IMR-90 (cell line): ENCODE data around the gene ITCH. TPM values are rescaled to one million over a fixed set of nuclear protein-coding genes. Genes with fewer than 3 reads are reported as not detected.

Experiments
- ATAC-seq: fragments of 200-7000 bp; cut with Tn5 transposase; 2 replicates; pipeline ENCODE4 v1.9.1; 2020; ENCODE audit warnings: low read depth, mild to moderate bottlenecking, moderate library complexity
- Bru-seq: library from RNA; stranded (reverse); fragments of 400-500 nt; gene quantifications from one replicate; lab custom pipeline; 2021; lab: Mats Ljungman, UMichigan
- BruChase-seq, 2 experiments: library from RNA; stranded (reverse); fragments of 400-500 nt; gene quantifications; one replicate each; lab custom pipeline; 2021; lab: Mats Ljungman, UMichigan
- BruUV-seq: library from RNA; stranded (reverse); fragments of 400-500 nt; replicated peaks from 2 replicates; lab custom pipeline; 2021; lab: Mats Ljungman, UMichigan
- CTCF ChIA-PET: fragments of 300-600 bp; formaldehyde crosslinking; extraction: SDS; loops from one replicate; lab custom pipeline; 2021; ENCODE audit warnings: antibody characterized with exemption; lab: Yijun Ruan, JAX
- POLR2A ChIA-PET: fragments of 300-600 bp; sonication (Branson Sonifier 250); formaldehyde crosslinking; loops from one replicate; lab custom pipeline; 2022; ENCODE audit warnings: antibody characterized with exemption; ENCODE audit not compliant: unreplicated experiment; lab: Charles Lee
- DNase-seq: peaks from one replicate; pipeline ENCODE4 v3.0.0; 2013
- H2AFZ ChIP-seq: replicated peaks from 2 replicates; pipeline ENCODE3; 2013; ENCODE audit warnings: low read length, mild to moderate bottlenecking; ENCODE audit not compliant: poor library complexity
- H2AK5ac ChIP-seq: 2 replicates; pipeline ENCODE4 v1.6.1; 2013; ENCODE audit warnings: low read depth, low read length, inconsistent platforms
- H2AK9ac ChIP-seq: replicated peaks from 2 replicates; pipeline ENCODE3; 2013; ENCODE audit warnings: mild to moderate bottlenecking, low read depth, low read length, moderate library complexity; ENCODE audit not compliant: poor library complexity
- H2BK120ac ChIP-seq: 2 replicates; pipeline ENCODE4 v1.6.1; 2013; ENCODE audit warnings: low read depth, low read length, inconsistent platforms
- H2BK15ac ChIP-seq: 3 replicates; pipeline ENCODE4 v1.6.1; 2013; ENCODE audit warnings: low read depth, low read length, inconsistent platforms
- H2BK20ac ChIP-seq: 2 replicates; pipeline ENCODE4 v1.6.1; 2013; ENCODE audit warnings: low read depth, mild to moderate bottlenecking, inconsistent platforms, low read length, moderate library complexity
- H2BK5ac ChIP-seq: 2 replicates; pipeline ENCODE4 v1.6.1; 2013; ENCODE audit warnings: mild to moderate bottlenecking, low read depth, low read length, inconsistent platforms; ENCODE audit not compliant: poor library complexity, severe bottlenecking
- H3K14ac ChIP-seq: replicated peaks from 2 replicates; pipeline ENCODE4 v1.6.1; 2013; ENCODE audit warnings: low read depth, low read length, inconsistent platforms
- H3K18ac ChIP-seq: 2 replicates; pipeline ENCODE4 v1.6.1; 2013; ENCODE audit warnings: low read depth, low read length, control low read depth
- H3K23ac ChIP-seq: 2 replicates; pipeline ENCODE4 v1.6.1; 2013; ENCODE audit warnings: low read depth, low read length, inconsistent platforms
- H3K27ac ChIP-seq: 2 replicates; pipeline ENCODE4 v1.5.1; 2013; ENCODE audit warnings: mild to moderate bottlenecking, control low read depth, low read length; ENCODE audit not compliant: insufficient read depth
- H3K27me3 ChIP-seq: 2 replicates; pipeline ENCODE4 v1.6.1; 2013; ENCODE audit warnings: low read length; ENCODE audit not compliant: control insufficient read depth, insufficient read depth
- H3K36me3 ChIP-seq: 2 replicates; pipeline ENCODE4 v1.6.1; 2013; ENCODE audit warnings: low read length, mixed read lengths; ENCODE audit not compliant: control insufficient read depth, insufficient read depth
- H3K4ac ChIP-seq: 2 replicates; pipeline ENCODE4 v1.6.1; 2013; ENCODE audit warnings: low read depth, low read length, inconsistent platforms
- H3K4me1 ChIP-seq: 2 replicates; pipeline ENCODE4 v1.6.1; 2013; ENCODE audit warnings: low read length, mixed read lengths; ENCODE audit not compliant: control insufficient read depth, insufficient read depth
- H3K4me2 ChIP-seq: 2 replicates; pipeline ENCODE4 v1.6.1; 2013; ENCODE audit warnings: low read depth, mild to moderate bottlenecking, control low read depth, low read length, moderate library complexity
- H3K4me3 ChIP-seq: 2 replicates; pipeline ENCODE4 v1.5.1; 2013; ENCODE audit warnings: low read depth, mild to moderate bottlenecking, control low read depth, low read length, moderate library complexity; ENCODE audit not compliant: insufficient read depth
- H3K56ac ChIP-seq: 2 replicates; pipeline ENCODE4 v1.6.1; 2013; ENCODE audit warnings: low read length, inconsistent platforms; ENCODE audit not compliant: insufficient read depth; ENCODE audit errors: extremely low read depth
- H3K79me1 ChIP-seq, 2 experiments: 2 replicates each; pipeline ENCODE4 v1.6.1; 2013; ENCODE audit warnings: low read length in 2 of 2, inconsistent platforms in 1 of 2, low read depth in 1 of 2
- H3K9ac ChIP-seq: 2 replicates; pipeline ENCODE4 v1.6.1; 2013; ENCODE audit warnings: low read depth, low read length, control low read depth
- H3K9me1 ChIP-seq: 2 replicates; pipeline ENCODE4 v1.6.1; 2013; ENCODE audit warnings: low read length, inconsistent platforms; ENCODE audit not compliant: insufficient read depth
- H3K9me3 ChIP-seq: 2 replicates; pipeline ENCODE4 v1.6.1; 2013; ENCODE audit warnings: low read length; ENCODE audit not compliant: control insufficient read depth, insufficient read depth
- H4K20me1 ChIP-seq: 2 replicates; pipeline ENCODE4 v1.6.1; 2013; ENCODE audit warnings: low read length, inconsistent platforms; ENCODE audit not compliant: insufficient read depth
- H4K5ac ChIP-seq: 2 replicates; pipeline ENCODE4 v1.6.1; 2013; ENCODE audit warnings: mild to moderate bottlenecking, low read depth, low read length, control low read depth
- H4K8ac ChIP-seq, 2 experiments: 2 replicates each; pipeline ENCODE4 v1.6.1; 2013; ENCODE audit warnings: low read depth in 2 of 2, low read length in 2 of 2, control low read depth in 1 of 2, inconsistent platforms in 1 of 2
- H4K91ac ChIP-seq: 2 replicates; pipeline ENCODE4 v1.6.1; 2013; ENCODE audit warnings: low read depth, low read length, inconsistent platforms; ENCODE audit not compliant: insufficient read depth
- BHLHE40 ChIP-seq: fragments of 150-350 bp; IDR thresholded peaks from 2 replicates; pipeline ENCODE4 v1.6.1; 2016; ENCODE audit warnings: mild to moderate bottlenecking, low read depth, low read length
- CEBPB ChIP-seq: IDR thresholded peaks from 2 replicates; pipeline ENCODE4 v1.6.1; 2012; ENCODE audit warnings: low read depth, low read length, improper control_type of control experiment
- CHD1 ChIP-seq: IDR thresholded peaks from 2 replicates; pipeline ENCODE4 v1.6.1; 2012; ENCODE audit warnings: low read depth, low read length, improper control_type of control experiment
- FOS ChIP-seq: fragments of 150-350 bp; IDR thresholded peaks from 2 replicates; pipeline ENCODE4 v1.6.1; 2016; ENCODE audit warnings: low read depth, low read length
- MAZ ChIP-seq: IDR thresholded peaks from 2 replicates; pipeline ENCODE4 v1.6.1; 2012; ENCODE audit warnings: low read depth, mild to moderate bottlenecking, low read length, improper control_type of control experiment, moderate library complexity, borderline replicate concordance
- MXI1 ChIP-seq: IDR thresholded peaks from 2 replicates; pipeline ENCODE4 v1.6.1; 2012; ENCODE audit warnings: low read depth, mild to moderate bottlenecking, low read length, moderate library complexity, borderline replicate concordance
- POLR2A ChIP-seq: IDR thresholded peaks from 2 replicates; pipeline ENCODE4 v1.6.1; 2012; ENCODE audit warnings: mild to moderate bottlenecking, low read depth, low read length
- WGBS, 2 experiments: methylation state at CpG; one replicate each; pipeline versions ENCODE4 v1.1.5 to v1.1.7; 2013; ENCODE audit warnings: missing lambda C conversion rate in 2 of 2; ENCODE audit not compliant: insufficient read length in 1 of 2; ENCODE audit errors: extremely low coverage in 2 of 2; 5-methylcytosine and 5-hydroxymethylcytosine counted together
- dilution Hi-C: fragments of 300-500 bp; cut with HindIII; formaldehyde crosslinking; loops from one replicate; pipeline ENCODE4 v1.14.3; 2018; ENCODE audit warnings: low sequenced_read_pairs; ENCODE audit not compliant: unreplicated experiment
- in situ Hi-C: fragments of 300-500 bp; cut with MboI; formaldehyde crosslinking; loops from 3 replicates; pipeline ENCODE4 v1.14.3; 2019; ENCODE audit warnings: low sequenced_read_pairs, inconsistent platforms, mixed read lengths
- intact Hi-C: fragments of 100-400 bp; cut with micrococcal nuclease; formaldehyde crosslinking; loops from 2 replicates; pipeline ENCODE4 v1.10.0; 2022
- long read RNA-seq: library from polyadenylated mRNA; unstranded; transcript quantifications from one replicate; pipeline ENCODE4 v2.0.0, GENCODE V29; 2021; ENCODE audit not compliant: unreplicated experiment
- polyA plus RNA-seq, 3 experiments: library from polyadenylated mRNA; depleted of rRNA; stranded (reverse); fragments of >200 nt; gene quantifications; 2 replicates each; pipeline ENCODE4 v1.2.3, GENCODE V29; 2012; ENCODE audit warnings: low replicate concordance in 1 of 3
- total RNA-seq: library from RNA; depleted of rRNA; stranded (reverse); fragments of >200 nt; gene quantifications from 2 replicates; pipeline ENCODE4 v1.2.3, GENCODE V29; 2012; rRNA removed
- TF ChIP-seq, protein P1 (sequence below): conservative IDR thresholded peaks from 2 replicates; pipeline ENCODE4 v1.5.1; 2012; ENCODE audit warnings: mild to moderate bottlenecking, low read depth, low read length, improper control_type of control experiment
- TF ChIP-seq, protein P2 (sequence below): fragments of 150-350 bp; IDR thresholded peaks from 2 replicates; pipeline ENCODE4 v1.6.1; 2017; ENCODE audit warnings: mild to moderate bottlenecking, antibody characterized with exemption, low read length, low read depth

The ITCH gene
- 94.6 and 103 TPM in 2 replicates for total RNA-seq
- polyA plus RNA-seq (2012; rRNA removed): 8.8 and 12.7 TPM in 2 replicates
- 5.0 and 7.6 TPM in 2 replicates for polyA plus RNA-seq (2012; cell fraction: cytosol; rRNA removed)
- polyA plus RNA-seq (2012; cell fraction: nucleus; rRNA removed; ENCODE audit: low replicate concordance): 5.1 and 11.9 TPM in 2 replicates
- percentile 95 among the genes with signal in this experiment for Bru-seq, nascent RNA
- percentile 96 among the genes with signal in this experiment for BruChase-seq, experiment 1, labeled RNA remaining after a 6-hour chase
- percentile 93 among the genes with signal in this experiment for BruChase-seq, experiment 2, labeled RNA remaining after a 2-hour chase
- long read RNA-seq, full-length matches to known transcripts: 13 of 30 reads
- long read RNA-seq, partial matches to known transcripts: 9 of 30 reads
- long read RNA-seq, other reads (novel, unspliced or antisense): 8 of 30 reads

DNA sequence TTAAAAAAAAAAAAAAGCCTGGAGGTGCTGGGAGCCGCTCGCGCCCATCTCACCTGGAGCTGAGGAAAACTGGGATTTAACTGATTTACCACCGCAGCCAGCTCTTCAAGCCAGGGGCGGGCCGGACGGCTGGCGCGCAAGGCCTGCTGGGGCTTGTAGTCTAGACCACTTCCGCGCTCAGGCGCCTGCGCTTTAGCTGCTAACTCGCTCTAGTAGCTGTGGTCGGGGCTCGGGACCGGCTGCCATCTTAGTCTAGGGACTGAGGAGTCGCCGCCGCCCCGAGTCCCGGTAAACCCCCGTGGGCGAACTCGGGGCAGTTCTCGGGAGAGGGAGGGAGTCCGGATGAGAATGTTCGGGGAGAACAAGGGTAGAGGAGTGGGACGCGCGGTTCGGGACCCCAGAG is at the start of gene ITCH:
Gene ITCH, plus strand, starts transcription at position 212 of the 403 bp plus-strand sequence. CDS start 30,539 bp downstream, outside the sequence.
- peak within 1 kb of the TSS; percentile 94 for H4K91ac ChIP-seq

More for the DNA sequence above, at the start of gene ITCH:
- no TSS peak for BruUV-seq
- in situ Hi-C loops (no loop called here), intact Hi-C loops (loop anchor here (5.0 kb wide), 1 partner anchor 51 kb away; no protein-coding TSS in a partner anchor), dilution Hi-C loops (no loop called here)
- Histone ChIP-seq H3K4ac (peak within 1 kb of the TSS; percentile 98), H3K9ac (peak within 1 kb of the TSS; percentile 99), H2BK5ac (peak within 1 kb of the TSS; percentile 88), H3K27ac (peak within 1 kb of the TSS; percentile 100), H2BK120ac (peak within 1 kb of the TSS; percentile 54), H4K8ac (peak within 1 kb of the TSS; percentile 91 to 96; a peak in 3 of 4 replicates), H3K79me1 (peaks cover 3 to 42% of the 10 kb centered on the region in 2 experiments; a peak in 2 of 4 replicates), H3K18ac (peak within 1 kb of the TSS; percentile 89), H2BK15ac (no peak within 1 kb of the TSS; the same call in 2 of the 3 replicates), H3K9me1 (peaks cover 8% of the 10 kb centered on the region), H3K23ac (peak within 1 kb of the TSS; percentile 97), H3K9me3 (no peaks in the 10 kb centered on the region), H3K4me3 (peak within 1 kb of the TSS; percentile 97), H4K5ac (peak within 1 kb of the TSS; percentile 93), H3K14ac (peak within 1 kb of the TSS; percentile 99), H3K36me3 (peaks cover 2% of the 10 kb centered on the region; the same call in 1 of the 2 replicates), H2AFZ (peak within 1 kb of the TSS; percentile 98), H3K27me3 (no peaks in the 10 kb centered on the region), H2BK20ac (no peak within 1 kb of the TSS; the same call in 1 of the 2 replicates), H2AK5ac (peak within 1 kb of the TSS; percentile 90), H3K4me2 (peak within 1 kb of the TSS; percentile 91), H3K56ac (peak within 1 kb of the TSS; percentile 96), H4K20me1 (peaks cover 48% of the 10 kb centered on the region), H3K4me1 (peaks cover 8% of the 10 kb centered on the region; the same call in 1 of the 2 replicates), H2AK9ac (peak within 1 kb of the TSS; percentile 99)
- POLR2A ChIA-PET: no interaction called here
- DNase-seq: peak; percentile 95
- peak; percentile 99 for ATAC-seq
- no peak for TF ChIP-seq BHLHE40
- TF ChIP-seq, protein P1, sequence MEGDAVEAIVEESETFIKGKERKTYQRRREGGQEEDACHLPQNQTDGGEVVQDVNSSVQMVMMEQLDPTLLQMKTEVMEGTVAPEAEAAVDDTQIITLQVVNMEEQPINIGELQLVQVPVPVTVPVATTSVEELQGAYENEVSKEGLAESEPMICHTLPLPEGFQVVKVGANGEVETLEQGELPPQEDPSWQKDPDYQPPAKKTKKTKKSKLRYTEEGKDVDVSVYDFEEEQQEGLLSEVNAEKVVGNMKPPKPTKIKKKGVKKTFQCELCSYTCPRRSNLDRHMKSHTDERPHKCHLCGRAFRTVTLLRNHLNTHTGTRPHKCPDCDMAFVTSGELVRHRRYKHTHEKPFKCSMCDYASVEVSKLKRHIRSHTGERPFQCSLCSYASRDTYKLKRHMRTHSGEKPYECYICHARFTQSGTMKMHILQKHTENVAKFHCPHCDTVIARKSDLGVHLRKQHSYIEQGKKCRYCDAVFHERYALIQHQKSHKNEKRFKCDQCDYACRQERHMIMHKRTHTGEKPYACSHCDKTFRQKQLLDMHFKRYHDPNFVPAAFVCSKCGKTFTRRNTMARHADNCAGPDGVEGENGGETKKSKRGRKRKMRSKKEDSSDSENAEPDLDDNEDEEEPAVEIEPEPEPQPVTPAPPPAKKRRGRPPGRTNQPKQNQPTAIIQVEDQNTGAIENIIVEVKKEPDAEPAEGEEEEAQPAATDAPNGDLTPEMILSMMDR: no peak
- TF ChIP-seq POLR2A: peak; percentile 94
- TF ChIP-seq CHD1: no peak
- TF ChIP-seq FOS: no peak
- no peak for TF ChIP-seq CEBPB
- TF ChIP-seq, protein P2, sequence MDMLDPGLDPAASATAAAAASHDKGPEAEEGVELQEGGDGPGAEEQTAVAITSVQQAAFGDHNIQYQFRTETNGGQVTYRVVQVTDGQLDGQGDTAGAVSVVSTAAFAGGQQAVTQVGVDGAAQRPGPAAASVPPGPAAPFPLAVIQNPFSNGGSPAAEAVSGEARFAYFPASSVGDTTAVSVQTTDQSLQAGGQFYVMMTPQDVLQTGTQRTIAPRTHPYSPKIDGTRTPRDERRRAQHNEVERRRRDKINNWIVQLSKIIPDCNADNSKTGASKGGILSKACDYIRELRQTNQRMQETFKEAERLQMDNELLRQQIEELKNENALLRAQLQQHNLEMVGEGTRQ: 0 out of 2 replicates have a peak, but pooled peaks have one; percentile 8
- no peak for TF ChIP-seq MXI1
- no peak for TF ChIP-seq MAZ
- WGBS, 2 experiments: 0% methylated on average over 6 of the region's 32 CpGs; no CpG with 5 or more reads in 1 of the 2 experiments
- CTCF ChIA-PET: interaction anchor here (0.5 to 1.2 kb wide), 3 partner anchors 27 to 176 kb away, joined by 3 to 8 read pairs (median 5); no protein-coding TSS in a partner anchor
